OCI-LY1 (cell line): ENCODE measurements around the gene LSAMP.

Source experiments
- H2AFZ ChIP-seq: fragments of 200-600 bp; sonication (generic), shearing (Covaris generic); 2 replicates; pipeline ENCODE4 v1.6.0; 2014; ENCODE audit warnings: antibody characterized with exemption, mild to moderate bottlenecking, low read length
- H3F3A ChIP-seq: fragments of 200-600 bp; sonication (generic), shearing (Covaris generic); 2 replicates; pipeline ENCODE4 v1.6.0; 2014; ENCODE audit warnings: mild to moderate bottlenecking, antibody characterized with exemption, low read length, moderate library complexity; ENCODE audit not compliant: insufficient read depth
- H3K27ac ChIP-seq: fragments of 200-600 bp; sonication (generic); 2 replicates; pipeline ENCODE4 v1.5.1; 2014; ENCODE audit warnings: low read length, mixed run types, mild to moderate bottlenecking, low read depth; ENCODE audit not compliant: poor library complexity, severe bottlenecking
- H3K27me3 ChIP-seq: fragments of 200-600 bp; sonication (generic); 2 replicates; pipeline ENCODE4 v1.6.0; 2014; ENCODE audit warnings: antibody characterized with exemption, mild to moderate bottlenecking, low read length, moderate library complexity; ENCODE audit not compliant: insufficient read depth
- H3K36me3 ChIP-seq: fragments of 200-600 bp; sonication (generic); 2 replicates; pipeline ENCODE4 v1.6.1; 2014; ENCODE audit warnings: mild to moderate bottlenecking, antibody characterized with exemption, low read length, moderate library complexity, mixed read lengths; ENCODE audit not compliant: insufficient read depth
- H3K4me1 ChIP-seq: fragments of 200-600 bp; sonication (generic); 2 replicates; pipeline ENCODE4 v1.5.1; 2014; ENCODE audit warnings: mild to moderate bottlenecking, low read length, moderate library complexity; ENCODE audit not compliant: insufficient read depth, severe bottlenecking
- H3K4me2 ChIP-seq: fragments of 200-600 bp; sonication (generic), shearing (Covaris generic); 2 replicates; pipeline ENCODE4 v1.6.1; 2014; ENCODE audit warnings: low read length
- H3K4me3 ChIP-seq: fragments of 200-600 bp; sonication (generic); 2 replicates; pipeline ENCODE4 v1.5.1; 2014; ENCODE audit warnings: low read length, low read depth, mild to moderate bottlenecking, mixed read lengths; ENCODE audit not compliant: poor library complexity, severe bottlenecking
- H3K79me2 ChIP-seq: fragments of 200-600 bp; shearing (Covaris generic); 2 replicates; pipeline ENCODE4 v1.6.1; 2016; ENCODE audit warnings: mixed run types, low read length, mixed read lengths; ENCODE audit not compliant: insufficient read depth
- H3K9ac ChIP-seq: fragments of 200-600 bp; sonication (generic), shearing (Covaris generic); 2 replicates; pipeline ENCODE4 v1.6.1; 2014; ENCODE audit warnings: mild to moderate bottlenecking, low read length, mixed read lengths
- H3K9me2 ChIP-seq: fragments of 200-600 bp; sonication (generic), shearing (Covaris generic); 2 replicates; pipeline ENCODE4 v1.6.1; 2014; ENCODE audit warnings: low read depth, mild to moderate bottlenecking, low read length, mixed read lengths
- H3K9me3 ChIP-seq: fragments of 200-600 bp; shearing (Covaris generic); 2 replicates; pipeline ENCODE4 v1.6.1; 2014; ENCODE audit warnings: low read length, mixed read lengths
- H4K20me1 ChIP-seq: fragments of 200-600 bp; sonication (generic), shearing (Covaris generic); 2 replicates; pipeline ENCODE4 v1.6.0; 2016; ENCODE audit warnings: mild to moderate bottlenecking, low read length; ENCODE audit not compliant: insufficient read depth
- CTCF ChIP-seq: fragments of 200-600 bp; sonication (generic), shearing (Covaris generic); IDR thresholded peaks from 2 replicates; pipeline ENCODE4 v1.5.1; 2017; ENCODE audit warnings: mild to moderate bottlenecking, antibody characterized with exemption, low read length, moderate library complexity, mixed read lengths
- EZH2 ChIP-seq: fragments of 200-600 bp; sonication (generic), shearing (Covaris generic); IDR thresholded peaks from 2 replicates; pipeline ENCODE4 v1.8.0; 2017; ENCODE audit warnings: borderline replicate concordance, mixed run types, mild to moderate bottlenecking, antibody characterized with exemption, low read length, moderate library complexity, mixed read lengths

The LSAMP gene

GRCh38 chr3:116242825-116243224, 202.5 kb downstream of the LSAMP start:
- TF ChIP-seq EZH2 = no peak
- Histone ChIP-seq H3K4me3 (no peak overlapping the region), H3K27ac (no peak overlapping the region), H3K4me2 (no peak overlapping the region), H3K9me3 (no peaks in the 10 kb centered on the region), H2AFZ (no peak overlapping the region), H3K9me2 (no peaks in the 10 kb centered on the region), H3K9ac (no peak overlapping the region), H3K4me1 (no peaks in the 10 kb centered on the region), H4K20me1 (no peaks in the 10 kb centered on the region), H3K79me2 (no peaks in the 10 kb centered on the region), H3K36me3 (no peaks in the 10 kb centered on the region), H3F3A (no peaks in the 10 kb centered on the region), H3K27me3 (no peaks in the 10 kb centered on the region)

GRCh38 chr3:116241677-116242076, 203.6 kb downstream of the LSAMP start:
- Histone ChIP-seq H3K79me2 (no peaks in the 10 kb centered on the region), H4K20me1 (no peaks in the 10 kb centered on the region), H3K27ac (no peak overlapping the region), H3K27me3 (no peaks in the 10 kb centered on the region), H3K9ac (no peak overlapping the region), H2AFZ (no peak overlapping the region), H3K4me3 (no peak overlapping the region), H3K9me2 (no peaks in the 10 kb centered on the region), H3K4me2 (no peak overlapping the region), H3F3A (no peaks in the 10 kb centered on the region), H3K4me1 (no peaks in the 10 kb centered on the region), H3K9me3 (no peaks in the 10 kb centered on the region), H3K36me3 (no peaks in the 10 kb centered on the region)
- TF ChIP-seq CTCF (no peak), EZH2 (no peak)

- Histone ChIP-seq H2AFZ (no peak overlapping the region), H3K4me1 (no peaks in the 10 kb centered on the region), H3F3A (no peaks in the 10 kb centered on the region), H3K27ac (no peak overlapping the region), H3K4me3 (no peak overlapping the region), H3K79me2 (no peaks in the 10 kb centered on the region), H4K20me1 (no peaks in the 10 kb centered on the region), H3K27me3 (no peaks in the 10 kb centered on the region), H3K36me3 (no peaks in the 10 kb centered on the region), H3K9ac (no peak overlapping the region), H3K4me2 (no peak overlapping the region), H3K9me3 (no peaks in the 10 kb centered on the region), H3K9me2 (no peaks in the 10 kb centered on the region)
- no peak for TF ChIP-seq CTCF
Measured at GRCh38 chr3:116240261-116240660, 205.0 kb downstream of the LSAMP start.

GRCh38 chr3:116238846-116239565, 206.3 kb downstream of the LSAMP start:
- Histone ChIP-seq H3K4me1 (no peaks in the 10 kb centered on the region), H4K20me1 (no peaks in the 10 kb centered on the region), H3K9ac (no peak overlapping the region), H3K27ac (no peak overlapping the region), H3K9me3 (no peaks in the 10 kb centered on the region), H3K4me3 (no peak overlapping the region), H3K4me2 (no peak overlapping the region), H2AFZ (no peak overlapping the region), H3K36me3 (no peaks in the 10 kb centered on the region), H3F3A (no peaks in the 10 kb centered on the region), H3K27me3 (no peaks in the 10 kb centered on the region), H3K9me2 (no peaks in the 10 kb centered on the region), H3K79me2 (no peaks in the 10 kb centered on the region)
- TF ChIP-seq EZH2 (no peak), CTCF (no peak)
